ENCODE data around the gene ELP1.

ELP1 gene

DNA sequence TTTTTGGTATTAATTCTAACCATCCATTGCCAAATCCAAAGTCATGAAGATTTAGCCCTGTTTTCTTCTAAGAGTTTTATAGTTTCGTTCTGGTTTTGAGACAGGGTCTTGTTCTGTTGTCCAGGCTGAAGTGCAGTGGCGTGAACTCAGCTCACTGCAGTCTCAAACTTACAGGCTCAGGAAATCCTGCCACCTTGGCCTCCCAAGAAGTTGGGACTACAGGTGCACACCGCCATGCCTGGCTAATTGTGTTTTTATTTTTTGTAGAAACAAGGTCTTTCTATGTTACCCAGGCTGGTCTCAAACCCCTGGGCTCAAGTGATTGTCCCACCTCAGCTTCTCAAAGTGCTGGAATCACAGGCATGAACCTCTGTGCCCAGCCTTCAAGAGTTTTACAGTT is 50.8 kb downstream of the ELP1 start:
- Histone ChIP-seq H3K4me3 (ENCODE audit: insufficient read depth in 1 of 2, low read depth in 1 of 2, low read length in 2 of 2) (no peak overlapping the region), H3K14ac (ENCODE audit: low read length in 2 of 2) (no peak overlapping the region), H4K91ac (ENCODE audit: low read length) (no peak overlapping the region), H2AK5ac (ENCODE audit: low read length, severe bottlenecking) (no peak overlapping the region), H2AFZ (ENCODE audit: low read depth, low read length) (no peak overlapping the region), H3K4me1 (ENCODE audit: control insufficient read depth, insufficient read depth, low read depth, low read length) (no peaks in the 10 kb centered on the region), H2BK12ac (ENCODE audit: low read length in 2 of 2) (no peak overlapping the region), H3K23ac (ENCODE audit: low read length in 2 of 2) (no peak overlapping the region), H2BK5ac (ENCODE audit: low read depth, low read length, poor library complexity, severe bottlenecking) (no peak overlapping the region), H3K4me2 (ENCODE audit: low read length, poor library complexity, severe bottlenecking) (no peak overlapping the region), H3K36me3 (ENCODE audit: control insufficient read depth in 1 of 2, insufficient read depth in 2 of 2, low read depth in 1 of 2, low read length in 2 of 2) (peaks cover 14 to 58% of the 10 kb centered on the region in 2 experiments), H3K79me1 (replicated peaks; ENCODE audit: low read length, poor library complexity, severe bottlenecking) (peaks cover 5% of the 10 kb centered on the region), H2BK120ac (ENCODE audit: low read depth, low read length) (no peak overlapping the region), H3K9ac (ENCODE audit: low read length) (no peak overlapping the region), H3K9me3 (ENCODE audit: control insufficient read depth, low read length) (no peaks in the 10 kb centered on the region), H3K4ac (ENCODE audit: low read depth in 1 of 2, low read length in 2 of 2) (no peak overlapping the region), H4K8ac (ENCODE audit: low read length) (no peak overlapping the region), H3K27me3 (ENCODE audit: control insufficient read depth in 1 of 2, insufficient read depth in 1 of 2, low read length in 2 of 2) (no peaks in the 10 kb centered on the region), H2BK15ac (ENCODE audit: low read depth, poor library complexity, severe bottlenecking) (no peak overlapping the region), H3K18ac (ENCODE audit: low read depth in 1 of 2, low read length in 2 of 2) (no peak overlapping the region), H3K27ac (ENCODE audit: low read length, poor library complexity, severe bottlenecking) (no peak overlapping the region)
- 100% methylated on average over 2 of the region's 3 CpGs for WGBS
- no peak for DNase-seq

DNA sequence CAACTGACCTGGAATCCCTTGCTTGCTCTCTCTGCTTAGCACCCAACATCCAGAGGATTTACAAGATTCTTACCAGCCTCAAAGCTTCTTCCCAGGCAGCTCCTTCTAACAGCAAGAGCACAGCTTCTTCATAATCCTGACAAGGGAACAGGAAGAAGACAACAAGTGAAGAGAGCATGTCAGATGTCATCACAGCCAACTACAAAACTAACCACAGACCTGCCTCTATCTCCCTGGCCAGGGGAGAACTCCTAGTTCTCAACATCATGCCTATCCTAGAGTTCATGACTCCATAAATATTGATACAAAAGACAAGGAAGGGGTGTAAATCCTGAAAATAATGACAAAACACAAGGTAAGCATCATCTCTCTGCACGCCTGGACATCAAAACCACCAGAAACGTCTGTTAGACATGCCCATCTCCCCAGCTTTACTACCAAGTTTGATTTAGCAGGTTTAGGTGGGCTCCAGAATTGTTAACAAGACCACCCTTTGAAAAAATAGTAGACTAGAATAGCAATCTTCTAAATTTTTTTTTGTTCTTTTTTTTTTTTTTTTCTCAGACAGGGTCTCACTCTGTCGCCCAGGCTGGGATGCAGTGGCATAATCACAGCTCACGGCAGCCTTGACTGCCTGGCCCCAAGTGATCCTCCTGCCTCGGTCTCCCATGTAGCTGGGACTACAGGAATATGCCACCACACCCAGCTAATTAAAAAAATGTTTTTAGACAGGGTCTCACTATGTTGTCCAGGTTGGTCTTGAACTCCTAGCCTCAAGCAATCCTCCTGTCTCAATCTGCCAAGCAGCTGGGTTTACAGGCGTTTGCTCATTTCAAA is 51.7 kb downstream of the ELP1 start:
- H3K9me3 ChIP-seq (ENCODE audit: control insufficient read depth, low read length) = no peaks in the 10 kb centered on the region
- no peak overlapping the region for H3K23ac ChIP-seq (ENCODE audit: low read length in 2 of 2)
- peaks cover 14 to 59% of the 10 kb centered on the region in 2 experiments for H3K36me3 ChIP-seq (ENCODE audit: control insufficient read depth in 1 of 2, insufficient read depth in 2 of 2, low read depth in 1 of 2, low read length in 2 of 2)
- H3K4me2 ChIP-seq (ENCODE audit: low read length, poor library complexity, severe bottlenecking) = no peak overlapping the region
- H2AK5ac ChIP-seq (ENCODE audit: low read length, severe bottlenecking) = no peak overlapping the region
- H4K8ac ChIP-seq (ENCODE audit: low read length) = no peak overlapping the region
- no peak overlapping the region for H3K9ac ChIP-seq (ENCODE audit: low read length)
- no peak overlapping the region for H3K14ac ChIP-seq (ENCODE audit: low read length in 2 of 2)
- no peaks in the 10 kb centered on the region for H3K27me3 ChIP-seq (ENCODE audit: control insufficient read depth in 1 of 2, insufficient read depth in 1 of 2, low read length in 2 of 2)
- no peaks in the 10 kb centered on the region for H3K4me1 ChIP-seq (ENCODE audit: control insufficient read depth, insufficient read depth, low read depth, low read length)
- H3K18ac ChIP-seq (ENCODE audit: low read depth in 1 of 2, low read length in 2 of 2) = no peak overlapping the region
- H3K79me1 ChIP-seq (replicated peaks; ENCODE audit: low read length, poor library complexity, severe bottlenecking) = peaks cover 3% of the 10 kb centered on the region
- H2BK15ac ChIP-seq (ENCODE audit: low read depth, poor library complexity, severe bottlenecking) = no peak overlapping the region
- no peak overlapping the region for H4K91ac ChIP-seq (ENCODE audit: low read length)
- 100% methylated on average over 4 of the region's 6 CpGs for WGBS
- H2BK12ac ChIP-seq (ENCODE audit: low read length in 2 of 2) = no peak overlapping the region
- no peak overlapping the region for H2BK120ac ChIP-seq (ENCODE audit: low read depth, low read length)
- H3K4me3 ChIP-seq (ENCODE audit: insufficient read depth in 1 of 2, low read depth in 1 of 2, low read length in 2 of 2) = no peak overlapping the region
- no peak overlapping the region for H3K27ac ChIP-seq (ENCODE audit: low read length, poor library complexity, severe bottlenecking)
- H2AFZ ChIP-seq (ENCODE audit: low read depth, low read length) = no peak overlapping the region
- H3K4ac ChIP-seq (ENCODE audit: low read depth in 1 of 2, low read length in 2 of 2) = no peak overlapping the region
- H2BK5ac ChIP-seq (ENCODE audit: low read depth, low read length, poor library complexity, severe bottlenecking) = no peak overlapping the region
- DNase-seq = no peak

DNA sequence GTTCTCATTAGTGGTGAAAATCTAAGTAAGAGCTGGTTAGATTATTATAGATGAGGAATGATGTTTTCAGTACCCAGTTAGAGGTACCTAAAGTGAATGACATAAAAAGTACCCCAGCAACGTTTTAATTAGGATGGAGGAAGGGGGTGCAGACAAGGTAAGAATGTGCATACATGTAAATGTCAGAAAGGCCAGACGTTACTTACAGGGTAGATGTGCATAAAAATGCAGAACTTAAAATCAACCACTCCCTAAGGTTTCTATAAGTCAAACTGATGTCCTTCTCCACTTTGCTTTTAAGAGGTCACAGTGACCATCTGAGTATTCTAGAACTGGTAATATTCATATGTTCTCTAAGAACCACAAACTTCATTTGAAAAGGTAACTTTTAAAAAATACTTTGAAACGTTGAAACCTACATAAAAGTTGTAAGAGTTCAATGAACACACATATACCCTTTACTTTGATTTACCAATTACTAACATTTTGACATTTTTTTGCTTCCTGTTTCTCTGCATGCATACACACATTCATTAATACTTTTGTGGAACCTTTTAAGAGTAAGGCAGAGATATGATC is 53.1 kb downstream of the ELP1 start:
- H2BK5ac ChIP-seq (ENCODE audit: low read depth, low read length, poor library complexity, severe bottlenecking) = no peak overlapping the region
- peaks cover 5% of the 10 kb centered on the region for H3K79me1 ChIP-seq (replicated peaks; ENCODE audit: low read length, poor library complexity, severe bottlenecking)
- H3K9ac ChIP-seq (ENCODE audit: low read length) = no peak overlapping the region
- H3K4ac ChIP-seq (ENCODE audit: low read depth in 1 of 2, low read length in 2 of 2) = no peak overlapping the region
- H3K27ac ChIP-seq (ENCODE audit: low read length, poor library complexity, severe bottlenecking) = no peak overlapping the region
- no peak overlapping the region for H3K4me3 ChIP-seq (ENCODE audit: insufficient read depth in 1 of 2, low read depth in 1 of 2, low read length in 2 of 2)
- no peak overlapping the region for H3K23ac ChIP-seq (ENCODE audit: low read length in 2 of 2)
- peaks cover 18 to 72% of the 10 kb centered on the region in 2 experiments for H3K36me3 ChIP-seq (ENCODE audit: control insufficient read depth in 1 of 2, insufficient read depth in 2 of 2, low read depth in 1 of 2, low read length in 2 of 2)
- no peak overlapping the region for H4K8ac ChIP-seq (ENCODE audit: low read length)
- H2AK5ac ChIP-seq (ENCODE audit: low read length, severe bottlenecking) = no peak overlapping the region
- H3K14ac ChIP-seq (ENCODE audit: low read length in 2 of 2) = no peak overlapping the region
- 100% methylated on average over 2 of the region's 3 CpGs for WGBS
- no peak overlapping the region for H4K91ac ChIP-seq (ENCODE audit: low read length)
- no peak overlapping the region for H2AFZ ChIP-seq (ENCODE audit: low read depth, low read length)
- H2BK120ac ChIP-seq (ENCODE audit: low read depth, low read length) = no peak overlapping the region
- H3K18ac ChIP-seq (ENCODE audit: low read depth in 1 of 2, low read length in 2 of 2) = no peak overlapping the region
- DNase-seq = no peak
- H3K4me1 ChIP-seq (ENCODE audit: control insufficient read depth, insufficient read depth, low read depth, low read length) = no peaks in the 10 kb centered on the region
- H2BK15ac ChIP-seq (ENCODE audit: low read depth, poor library complexity, severe bottlenecking) = no peak overlapping the region
- H3K4me2 ChIP-seq (ENCODE audit: low read length, poor library complexity, severe bottlenecking) = no peak overlapping the region
- no peaks in the 10 kb centered on the region for H3K9me3 ChIP-seq (ENCODE audit: control insufficient read depth, low read length)
- no peaks in the 10 kb centered on the region for H3K27me3 ChIP-seq (ENCODE audit: control insufficient read depth in 1 of 2, insufficient read depth in 1 of 2, low read length in 2 of 2)
- H2BK12ac ChIP-seq (ENCODE audit: low read length in 2 of 2) = no peak overlapping the region

- Histone ChIP-seq H3K4me2 (ENCODE audit: low read length, poor library complexity, severe bottlenecking) (no peak overlapping the region), H3K9me3 (ENCODE audit: control insufficient read depth, low read length) (no peaks in the 10 kb centered on the region), H2BK5ac (ENCODE audit: low read depth, low read length, poor library complexity, severe bottlenecking) (no peak overlapping the region), H4K8ac (ENCODE audit: low read length) (no peak overlapping the region), H3K23ac (ENCODE audit: low read length in 2 of 2) (no peak overlapping the region), H3K36me3 (ENCODE audit: control insufficient read depth in 1 of 2, insufficient read depth in 2 of 2, low read depth in 1 of 2, low read length in 2 of 2) (peaks cover 25 to 96% of the 10 kb centered on the region in 2 experiments), H4K91ac (ENCODE audit: low read length) (no peak overlapping the region), H3K4ac (ENCODE audit: low read depth in 1 of 2, low read length in 2 of 2) (no peak overlapping the region), H2AFZ (ENCODE audit: low read depth, low read length) (no peak overlapping the region), H3K27me3 (ENCODE audit: control insufficient read depth in 1 of 2, insufficient read depth in 1 of 2, low read length in 2 of 2) (no peaks in the 10 kb centered on the region), H3K4me1 (ENCODE audit: control insufficient read depth, insufficient read depth, low read depth, low read length) (no peaks in the 10 kb centered on the region), H3K4me3 (ENCODE audit: insufficient read depth in 1 of 2, low read depth in 1 of 2, low read length in 2 of 2) (no peak overlapping the region), H2BK15ac (ENCODE audit: low read depth, poor library complexity, severe bottlenecking) (no peak overlapping the region), H2BK12ac (ENCODE audit: low read length in 2 of 2) (no peak overlapping the region), H2AK5ac (ENCODE audit: low read length, severe bottlenecking) (no peak overlapping the region), H3K14ac (ENCODE audit: low read length in 2 of 2) (no peak overlapping the region), H2BK120ac (ENCODE audit: low read depth, low read length) (no peak overlapping the region), H3K79me1 (replicated peaks; ENCODE audit: low read length, poor library complexity, severe bottlenecking) (peaks cover 6% of the 10 kb centered on the region), H3K18ac (ENCODE audit: low read depth in 1 of 2, low read length in 2 of 2) (no peak overlapping the region), H3K27ac (ENCODE audit: low read length, poor library complexity, severe bottlenecking) (no peak overlapping the region), H3K9ac (ENCODE audit: low read length) (no peak overlapping the region)
- DNase-seq = no peak
- WGBS = 100% methylated on average over 2 of the region's 2 CpGs
Measured at GRCh38 chr9:108877524-108877923, 56.4 kb downstream of the ELP1 start.
